C4-2B (cell line): ENCODE results near the gene IL17A.

ENCODE experiments used
- CTCF ChIP-seq: fragments of 450-650 bp; conservative IDR thresholded peaks from 2 replicates; pipeline ENCODE4 v1.5.1; 2017; ENCODE audit warnings: mild to moderate bottlenecking
- ZFX ChIP-seq: fragments of 450-650 bp; IDR thresholded peaks from 2 replicates; pipeline ENCODE4 v1.6.1; 2017

GRCh38 chr6:52152070-52152423 is 34.1 kb upstream of the IL17A start:
- TF ChIP-seq CTCF: no peak
- TF ChIP-seq ZFX: no peak
